ENCODE measurements around the gene ZNF888. TPM values are rescaled to one million over a fixed set of nuclear protein-coding genes. Genes with fewer than 3 reads are reported as not detected.
"Not testable (repeated sequence)": the region's sequence is repeated elsewhere in the genome, so short reads cannot be mapped to it uniquely, and the experiment has no call there.

Gene ZNF888
- total RNA-seq, 2 experiments from 2014 or later: 8.5 to 9.0 TPM

GRCh38 chr19:52935434-52935833, 12.2 kb upstream of the ZNF888 start:
- Histone ChIP-seq H3K4me1 (ENCODE audit: insufficient read depth, low read length, poor library complexity, severe bottlenecking) (no peaks in the 10 kb centered on the region), H3K4me3 (ENCODE audit: low read depth, low read length, poor library complexity, severe bottlenecking) (no peak overlapping the region), H3K36me3 (ENCODE audit: insufficient read depth, low read length) (peaks cover 25% of the 10 kb centered on the region), H3K79me2 (ENCODE audit: insufficient read depth, low read depth, low read length) (peaks cover 10% of the 10 kb centered on the region; the same call in 1 of the 2 replicates), H3K9me3 (ENCODE audit: low read length) (no peaks in the 10 kb centered on the region), H4K20me1 (ENCODE audit: insufficient read depth, low read length) (no peaks in the 10 kb centered on the region), H3K4me2 (ENCODE audit: low read length) (no peak overlapping the region), H3K27ac (ENCODE audit: low read depth, low read length, poor library complexity, severe bottlenecking) (no peak overlapping the region), H2AFZ (ENCODE audit: low read length) (no peak overlapping the region), H3K9me2 (ENCODE audit: insufficient read depth, low read length) (no peaks in the 10 kb centered on the region)
- ChIA-PET CTCF (ENCODE audit: unreplicated experiment) (no interaction called here), POLR2A (no interaction called here)
- TF ChIP-seq CTCF (conservative IDR thresholded peaks at IDR 0.05; ENCODE audit: low read length) (no peak), EZH2phosphoT487 (IDR thresholded peaks at IDR 0.05; ENCODE audit: borderline replicate concordance, low read depth, low read length) (no peak)
- no TSS peak for BruUV-seq (replicated peaks)
- DNase-seq (ENCODE audit: low spot score): no peak
- intact Hi-C loops (cut with micrococcal nuclease; ENCODE audit: unreplicated experiment): no loop called here

- CTCF ChIA-PET (ENCODE audit: unreplicated experiment); H3K27ac ChIP-seq (ENCODE audit: low read depth, low read length, poor library complexity, severe bottlenecking); intact Hi-C loops (cut with micrococcal nuclease; ENCODE audit: unreplicated experiment); H3K9me3 ChIP-seq (ENCODE audit: low read length); POLR2A ChIA-PET; H2AFZ ChIP-seq (ENCODE audit: low read length); H3K9me2 ChIP-seq (ENCODE audit: insufficient read depth, low read length); DNase-seq (ENCODE audit: low spot score); H4K20me1 ChIP-seq (ENCODE audit: insufficient read depth, low read length); H3K4me2 ChIP-seq (ENCODE audit: low read length); BruUV-seq (replicated peaks); H3K4me3 ChIP-seq (ENCODE audit: low read depth, low read length, poor library complexity, severe bottlenecking); H3K79me2 ChIP-seq (ENCODE audit: insufficient read depth, low read depth, low read length): not testable (repeated sequence)
- Histone ChIP-seq H3K4me1 (ENCODE audit: insufficient read depth, low read length, poor library complexity, severe bottlenecking) (peaks cover 18% of the 10 kb centered on the region), H3K36me3 (ENCODE audit: insufficient read depth, low read length) (peaks cover 32% of the 10 kb centered on the region)
Measured at GRCh38 chr19:52924641-52925040, 1.4 kb upstream of the ZNF888 start.

GRCh38 chr19:52923778-52924593, 758 bp upstream of the ZNF888 start:
- DNase-seq (ENCODE audit: low spot score): no peak
- Histone ChIP-seq H3K4me2 (ENCODE audit: low read length) (peak overlapping the region; percentile 65), H4K20me1 (ENCODE audit: insufficient read depth, low read length) (no peaks in the 10 kb centered on the region), H3K4me1 (ENCODE audit: insufficient read depth, low read length, poor library complexity, severe bottlenecking) (peaks cover 18% of the 10 kb centered on the region), H3K79me2 (ENCODE audit: insufficient read depth, low read depth, low read length) (peaks cover 9% of the 10 kb centered on the region; the same call in 1 of the 2 replicates), H3K27ac (ENCODE audit: low read depth, low read length, poor library complexity, severe bottlenecking) (no peak overlapping the region), H3K9me2 (ENCODE audit: insufficient read depth, low read length) (no peaks in the 10 kb centered on the region), H3K4me3 (ENCODE audit: low read depth, low read length, poor library complexity, severe bottlenecking) (peak overlapping the region; percentile 78), H3K9me3 (ENCODE audit: low read length) (no peaks in the 10 kb centered on the region), H3K36me3 (ENCODE audit: insufficient read depth, low read length) (peaks cover 26% of the 10 kb centered on the region), H2AFZ (ENCODE audit: low read length) (peak overlapping the region; percentile 84; the same call in 1 of the 2 replicates)
- intact Hi-C loops (cut with micrococcal nuclease; ENCODE audit: unreplicated experiment): no loop called here
- no peak for TF ChIP-seq CTCF (conservative IDR thresholded peaks at IDR 0.05; ENCODE audit: low read length)
- TF ChIP-seq EZH2phosphoT487 (IDR thresholded peaks at IDR 0.05; ENCODE audit: borderline replicate concordance, low read depth, low read length): no peak
- no TSS peak for BruUV-seq (replicated peaks)
- CTCF ChIA-PET (ENCODE audit: unreplicated experiment): no interaction called here
- POLR2A ChIA-PET: interaction anchor here (0.6 kb wide), 1 partner anchor 611 kb away, joined by 4 read pairs; no protein-coding TSS in a partner anchor

Measured in OCI-LY7 (cell line).